Measurements from ENCODE around the gene BPIFB1. TPM values are rescaled to one million over a fixed set of nuclear protein-coding genes. Genes with fewer than 3 reads are reported as not detected.

Gene BPIFB1
- total RNA-seq, 4 donors from 2014 or later, result 0.21 TPM; not detected in 3

- no peaks in the 10 kb centered on the region for H3K27me3 ChIP-seq
These were observed 15.3 kb upstream of the BPIFB1 start for GRCh38 chr20:33267701-33268100.

GRCh38 chr20:33272155-33272873 is 10.7 kb upstream of the BPIFB1 start:
- Histone ChIP-seq H3K4me3 (no peak overlapping the region), H3K4me1 (no peaks in the 10 kb centered on the region), H3K9me3 (no peaks in the 10 kb centered on the region), H3K36me3 (no peaks in the 10 kb centered on the region), H3K27ac (no peak overlapping the region), H3K27me3 (no peaks in the 10 kb centered on the region)
- TF ChIP-seq POLR2A (IDR thresholded peaks at IDR 0.05) (no peak), CTCF (IDR thresholded peaks at IDR 0.05) (no peak)
- intact Hi-C loops (cut with DNase I; ENCODE audit: low total_unique reads), result no loop called here
- no peak for DNase-seq

More at GRCh38 chr20:33267701-33268100, 15.3 kb upstream of the BPIFB1 start:
- H3K9me3 ChIP-seq, result no peaks in the 10 kb centered on the region
- H3K27ac ChIP-seq, result no peak overlapping the region
- H3K4me3 ChIP-seq, result no peak overlapping the region
- H3K4me1 ChIP-seq, result no peaks in the 10 kb centered on the region
- intact Hi-C loops (cut with DNase I; ENCODE audit: low total_unique reads), result no loop called here
- no peak for TF ChIP-seq POLR2A (IDR thresholded peaks at IDR 0.05)
- TF ChIP-seq CTCF (IDR thresholded peaks at IDR 0.05), result no peak
- no peak for DNase-seq
- no peaks in the 10 kb centered on the region for H3K36me3 ChIP-seq

- no peaks in the 10 kb centered on the region for H3K36me3 ChIP-seq
- H3K4me1 ChIP-seq, result no peaks in the 10 kb centered on the region
- H3K4me3 ChIP-seq, result no peak overlapping the region
- H3K27me3 ChIP-seq, result no peaks in the 10 kb centered on the region
- TF ChIP-seq POLR2A (IDR thresholded peaks at IDR 0.05), result no peak
- no peak for TF ChIP-seq CTCF (IDR thresholded peaks at IDR 0.05)
- no peak overlapping the region for H3K27ac ChIP-seq
- H3K9me3 ChIP-seq, result no peaks in the 10 kb centered on the region
- intact Hi-C loops (cut with DNase I; ENCODE audit: low total_unique reads), result no loop called here
- no peak for DNase-seq
These were observed 9.7 kb upstream of the BPIFB1 start for GRCh38 chr20:33273117-33273851.

- Histone ChIP-seq H3K9me3 (no peaks in the 10 kb centered on the region), H3K4me1 (no peaks in the 10 kb centered on the region), H3K36me3 (no peaks in the 10 kb centered on the region), H3K27ac (no peak overlapping the region), H3K4me3 (no peak overlapping the region), H3K27me3 (no peaks in the 10 kb centered on the region)
- TF ChIP-seq CTCF (IDR thresholded peaks at IDR 0.05) (no peak), POLR2A (IDR thresholded peaks at IDR 0.05) (no peak)
- intact Hi-C loops (cut with DNase I; ENCODE audit: low total_unique reads), result no loop called here
- DNase-seq, result no peak
These were observed 7.8 kb upstream of the BPIFB1 start for GRCh38 chr20:33275215-33275614.

GRCh38 chr20:33275871-33276270 is 7.1 kb upstream of the BPIFB1 start:
- H3K9me3 ChIP-seq, result no peaks in the 10 kb centered on the region
- DNase-seq, result no peak
- intact Hi-C loops (cut with DNase I; ENCODE audit: low total_unique reads), result no loop called here
- H3K4me1 ChIP-seq, result no peaks in the 10 kb centered on the region
- no peak overlapping the region for H3K4me3 ChIP-seq
- no peaks in the 10 kb centered on the region for H3K27me3 ChIP-seq
- TF ChIP-seq POLR2A (IDR thresholded peaks at IDR 0.05), result no peak
- no peak for TF ChIP-seq CTCF (IDR thresholded peaks at IDR 0.05)
- no peak overlapping the region for H3K27ac ChIP-seq
- no peaks in the 10 kb centered on the region for H3K36me3 ChIP-seq
